Lung (tissue), 12 donors: ENCODE measurements around the gene C20orf202. TPM values are rescaled to one million over a fixed set of nuclear protein-coding genes. Genes with fewer than 3 reads are reported as not detected.
A peak's percentile ranks its signal among the peaks of the same experiment; 100 is the strongest.

Source experiments
- ATAC-seq: fragments of 200-7000 bp; cut with Tn5 transposase; one replicate; pipeline ENCODE4 v1.9.1; 2020; ENCODE audit warnings: moderate number of reproducible peaks; ENCODE audit not compliant: insufficient read depth, low FRiP score
- DNase-seq, 3 donors: peaks; one replicate each; pipeline ENCODE4 v3.0.0-alpha.2; 2013 to 2017
- H3K27ac ChIP-seq, 2 donors: one replicate each; pipeline ENCODE4 v1.5.1; 2013; ENCODE audit warnings: mild to moderate bottlenecking in 2 of 2, moderate library complexity in 2 of 2, control low read depth in 1 of 2, inconsistent platforms in 1 of 2, low read depth in 1 of 2, low read length in 1 of 2
- H3K27me3 ChIP-seq, 3 donors: one replicate each; pipeline ENCODE4 v1.5.1; 2013; ENCODE audit warnings: low read length in 2 of 3; ENCODE audit not compliant: control insufficient read depth in 3 of 3, insufficient read depth in 3 of 3
- H3K36me3 ChIP-seq, 4 donors: one replicate each; pipeline ENCODE4 v1.5.1; 2013; ENCODE audit warnings: low read length in 4 of 4, mild to moderate bottlenecking in 1 of 4, moderate library complexity in 1 of 4; ENCODE audit not compliant: control insufficient read depth in 4 of 4, insufficient read depth in 4 of 4
- H3K4me1 ChIP-seq, 5 donors: one replicate each; pipeline ENCODE4 v1.5.1; 2013; ENCODE audit warnings: low read length in 5 of 5, mild to moderate bottlenecking in 2 of 5, moderate library complexity in 1 of 5; ENCODE audit not compliant: control insufficient read depth in 5 of 5, insufficient read depth in 5 of 5
- H3K4me3 ChIP-seq: one replicate; pipeline ENCODE4 v1.5.1; 2013; ENCODE audit warnings: mild to moderate bottlenecking, control low read depth, moderate library complexity
- H3K9ac ChIP-seq, 2 donors: one replicate each; pipeline ENCODE4 v1.5.1; 2013; ENCODE audit warnings: low read length in 2 of 2, control low read depth in 1 of 2; ENCODE audit not compliant: insufficient read depth in 1 of 2
- H3K9me3 ChIP-seq, 4 donors: one replicate each; pipeline ENCODE4 v1.5.1; 2013; ENCODE audit warnings: low read length in 3 of 4, mild to moderate bottlenecking in 1 of 4, moderate library complexity in 1 of 4; ENCODE audit not compliant: control insufficient read depth in 4 of 4, insufficient read depth in 3 of 4
- CTCF ChIP-seq: IDR thresholded peaks from 2 replicates; pipeline ENCODE4 v1.5.1; 2012; ENCODE audit warnings: mild to moderate bottlenecking; ENCODE audit errors: control extremely low read depth, extremely low read depth
- WGBS, 2 donors: extraction: QIAGEN DNeasy Blood & Tissue Kit; methylation state at CpG; one replicate each; pipeline ENCODE4 v1.1.7; 2013; 5-methylcytosine and 5-hydroxymethylcytosine counted together
- polyA plus RNA-seq, 2 donors: library from polyadenylated mRNA; stranded (reverse); fragments of 200-250 nt; gene quantifications; one replicate each; pipeline ENCODE4 v1.2.1, GENCODE V29; 2013
- total RNA-seq, 2 donors: library from RNA; depleted of rRNA in 1 of 2; stranded (reverse); fragments of >200 nt in 1 of 2; gene quantifications; one replicate each; pipeline ENCODE4 v1.2.1, GENCODE V29; 2014 to 2021
- donor health status: control.
- donor health status: control.
- donor health status: Bipolar disorder and iron deficiency.
- donor health status: healthy.
- donor health status: DM: yes; HTN: yes; CAD: no.

The C20orf202 gene
- total and polyA plus RNA-seq, 4 donors, result 0.11 to 1.0 (median 0.38) TPM

GRCh38 chr20:1210501-1210900 lies 7.2 kb downstream of the C20orf202 start:
- no peaks in the 10 kb centered on the region for H3K9me3 ChIP-seq
- H3K27ac ChIP-seq, result no peak overlapping the region
- ATAC-seq, result no peak
- no peak for TF ChIP-seq CTCF
- H3K36me3 ChIP-seq, result no peaks in the 10 kb centered on the region
- H3K4me1 ChIP-seq, result peaks cover 0 to 14% (median 0%) of the 10 kb centered on the region in 5 donors
- peaks cover 0 to 7% (median 5%) of the 10 kb centered on the region in 3 donors for H3K27me3 ChIP-seq
- no peak overlapping the region for H3K9ac ChIP-seq
- 96 to 100% methylated on average over 1 of the region's 1 CpG for WGBS, 2 donors
- DNase-seq, result no peak
- H3K4me3 ChIP-seq, result no peak overlapping the region

GRCh38 chr20:1212023-1212422 lies 8.8 kb downstream of the C20orf202 start:
- no peaks in the 10 kb centered on the region for H3K9me3 ChIP-seq
- H3K36me3 ChIP-seq, result no peaks in the 10 kb centered on the region
- DNase-seq (no peak), ATAC-seq (no peak)
- H3K4me3 ChIP-seq, result no peak overlapping the region
- H3K27ac ChIP-seq, result no peak overlapping the region
- no peak for TF ChIP-seq CTCF
- peaks cover 0 to 5% (median 0%) of the 10 kb centered on the region in 5 donors for H3K4me1 ChIP-seq
- no peak overlapping the region for H3K9ac ChIP-seq
- H3K27me3 ChIP-seq, result peaks cover 0 to 7% (median 5%) of the 10 kb centered on the region in 3 donors

GRCh38 chr20:1212607-1213396 lies 9.5 kb downstream of the C20orf202 start:
- peaks cover 0 to 4% (median 0%) of the 10 kb centered on the region in 5 donors for H3K4me1 ChIP-seq
- ATAC-seq, result peak; percentile 77
- TF ChIP-seq CTCF, result peak; percentile 80
- no peak overlapping the region for H3K4me3 ChIP-seq
- H3K9ac ChIP-seq, result no peak overlapping the region
- H3K36me3 ChIP-seq, result no peaks in the 10 kb centered on the region
- DNase-seq, result peak; percentile 78 to 88 (median 81)
- no peaks in the 10 kb centered on the region for H3K9me3 ChIP-seq
- peaks cover 0 to 7% (median 5%) of the 10 kb centered on the region in 3 donors for H3K27me3 ChIP-seq
- no peak overlapping the region for H3K27ac ChIP-seq
- WGBS, 2 donors, result 13 to 15% methylated on average over 21 of the region's 21 CpGs
